Measurements from ENCODE around the gene TPRA1.
A peak's percentile ranks its signal among the peaks of the same experiment; 100 is the strongest.

Gene TPRA1

GRCh38 chr3:127555108-127555507 lies 35.4 kb downstream of the TPRA1 start:
- no peak for DNase-seq

GRCh38 chr3:127552038-127552437 lies 38.5 kb downstream of the TPRA1 start:
- peak; percentile 29 for DNase-seq

- no peak for DNase-seq
These were observed 39.4 kb downstream of the TPRA1 start for GRCh38 chr3:127551178-127551577.

GRCh38 chr3:127550468-127551157 lies 39.9 kb downstream of the TPRA1 start:
- DNase-seq = no peak

- DNase-seq = no peak
These were observed 40.6 kb downstream of the TPRA1 start for GRCh38 chr3:127549826-127550467.

- DNase-seq = peak; percentile 46
These were observed 42.5 kb downstream of the TPRA1 start for GRCh38 chr3:127547761-127548605.

GRCh38 chr3:127546970-127547733 lies 43.4 kb downstream of the TPRA1 start:
- DNase-seq = no peak

- no peak for DNase-seq
These were observed 44.0 kb downstream of the TPRA1 start for GRCh38 chr3:127546554-127546953.

GRCh38 chr3:127545711-127546457 lies 44.6 kb downstream of the TPRA1 start:
- DNase-seq = no peak

- DNase-seq = peak; percentile 41
These were observed 45.3 kb downstream of the TPRA1 start for GRCh38 chr3:127545216-127545615.

- DNase-seq = peak; percentile 96
These were observed 45.7 kb downstream of the TPRA1 start for GRCh38 chr3:127544803-127545201.

GRCh38 chr3:127544192-127544802 lies 46.2 kb downstream of the TPRA1 start:
- peak; percentile 95 for DNase-seq

- no peak for DNase-seq
These were observed 47.1 kb downstream of the TPRA1 start for GRCh38 chr3:127543441-127543840.

- DNase-seq = no peak
These were observed 48.0 kb downstream of the TPRA1 start for GRCh38 chr3:127542441-127542952.

GRCh38 chr3:127541320-127541719 lies 49.2 kb downstream of the TPRA1 start:
- no peak for DNase-seq

GRCh38 chr3:127539366-127540060 lies 51.0 kb downstream of the TPRA1 start:
- no peak for DNase-seq

- DNase-seq = no peak
These were observed 52.0 kb downstream of the TPRA1 start for GRCh38 chr3:127538569-127538968.

- DNase-seq = no peak
These were observed 53.4 kb downstream of the TPRA1 start for GRCh38 chr3:127536830-127537812.

Data from NCI-H1694 (cell line).